ENCODE results near the gene FBXL7. TPM values are rescaled to one million over a fixed set of nuclear protein-coding genes. Genes with fewer than 3 reads are reported as not detected.

The FBXL7 gene
- total RNA-seq, 2 experiments from 2014 or later = not detected

DNA sequence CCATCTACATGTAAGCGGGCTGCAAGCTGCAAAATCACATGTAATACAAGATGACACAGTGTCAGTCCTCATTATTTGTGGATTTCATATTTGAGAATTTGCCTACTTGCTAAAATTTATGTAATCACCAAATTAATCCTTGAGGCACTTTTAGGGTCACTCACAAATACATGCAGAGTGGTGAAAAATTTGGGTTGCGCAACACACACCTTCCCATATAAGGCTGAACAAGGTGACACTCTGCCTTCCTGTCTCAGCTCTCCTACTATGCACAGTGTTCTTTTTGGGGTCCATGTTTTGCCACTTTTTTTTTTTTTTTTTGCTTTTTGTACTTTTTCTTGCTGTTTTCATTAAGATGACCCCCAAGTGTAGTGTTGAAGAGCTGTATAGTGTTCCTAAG is 111.0 kb downstream of the FBXL7 start:
- no peak overlapping the region for H3K27ac ChIP-seq (ENCODE audit: low read depth in 1 of 2, low read length in 2 of 2)
- no peaks in the 10 kb centered on the region for H3K27me3 ChIP-seq (ENCODE audit: control insufficient read depth in 1 of 2, insufficient read depth in 2 of 2, low read length in 2 of 2)
- H3K36me3 ChIP-seq (ENCODE audit: insufficient read depth, low read length) = no peaks in the 10 kb centered on the region
- H3K4me3 Mint-ChIP-seq = no peak overlapping the region
- no peaks in the 10 kb centered on the region for H3K36me3 Mint-ChIP-seq (ENCODE audit: low read depth)
- TF ChIP-seq, protein P1, sequence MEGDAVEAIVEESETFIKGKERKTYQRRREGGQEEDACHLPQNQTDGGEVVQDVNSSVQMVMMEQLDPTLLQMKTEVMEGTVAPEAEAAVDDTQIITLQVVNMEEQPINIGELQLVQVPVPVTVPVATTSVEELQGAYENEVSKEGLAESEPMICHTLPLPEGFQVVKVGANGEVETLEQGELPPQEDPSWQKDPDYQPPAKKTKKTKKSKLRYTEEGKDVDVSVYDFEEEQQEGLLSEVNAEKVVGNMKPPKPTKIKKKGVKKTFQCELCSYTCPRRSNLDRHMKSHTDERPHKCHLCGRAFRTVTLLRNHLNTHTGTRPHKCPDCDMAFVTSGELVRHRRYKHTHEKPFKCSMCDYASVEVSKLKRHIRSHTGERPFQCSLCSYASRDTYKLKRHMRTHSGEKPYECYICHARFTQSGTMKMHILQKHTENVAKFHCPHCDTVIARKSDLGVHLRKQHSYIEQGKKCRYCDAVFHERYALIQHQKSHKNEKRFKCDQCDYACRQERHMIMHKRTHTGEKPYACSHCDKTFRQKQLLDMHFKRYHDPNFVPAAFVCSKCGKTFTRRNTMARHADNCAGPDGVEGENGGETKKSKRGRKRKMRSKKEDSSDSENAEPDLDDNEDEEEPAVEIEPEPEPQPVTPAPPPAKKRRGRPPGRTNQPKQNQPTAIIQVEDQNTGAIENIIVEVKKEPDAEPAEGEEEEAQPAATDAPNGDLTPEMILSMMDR (IDR thresholded peaks at IDR 0.05) = no peak
- peaks cover 0 to 3% of the 10 kb centered on the region in 2 experiments for H3K9me3 ChIP-seq (ENCODE audit: control insufficient read depth in 1 of 2, insufficient read depth in 1 of 2, low read length in 2 of 2)
- ChIA-PET CTCF (no interaction called here), POLR2A (no interaction called here)
- no peak overlapping the region for H3K27ac Mint-ChIP-seq
- no peaks in the 10 kb centered on the region for H3K4me1 Mint-ChIP-seq (ENCODE audit: low read depth)
- intact Hi-C loops (cut with DNase I, micrococcal nuclease) = no loop called here
- DNase-seq (no peak), ATAC-seq (ENCODE audit: poor library complexity) (no peak)
- H3K4me1 ChIP-seq (ENCODE audit: insufficient read depth, low read length) = no peaks in the 10 kb centered on the region
- H3K9me3 Mint-ChIP-seq = no peaks in the 10 kb centered on the region
- H3K27me3 Mint-ChIP-seq = no peaks in the 10 kb centered on the region
- H3K4me3 ChIP-seq (ENCODE audit: low read length) = no peak overlapping the region

DNA sequence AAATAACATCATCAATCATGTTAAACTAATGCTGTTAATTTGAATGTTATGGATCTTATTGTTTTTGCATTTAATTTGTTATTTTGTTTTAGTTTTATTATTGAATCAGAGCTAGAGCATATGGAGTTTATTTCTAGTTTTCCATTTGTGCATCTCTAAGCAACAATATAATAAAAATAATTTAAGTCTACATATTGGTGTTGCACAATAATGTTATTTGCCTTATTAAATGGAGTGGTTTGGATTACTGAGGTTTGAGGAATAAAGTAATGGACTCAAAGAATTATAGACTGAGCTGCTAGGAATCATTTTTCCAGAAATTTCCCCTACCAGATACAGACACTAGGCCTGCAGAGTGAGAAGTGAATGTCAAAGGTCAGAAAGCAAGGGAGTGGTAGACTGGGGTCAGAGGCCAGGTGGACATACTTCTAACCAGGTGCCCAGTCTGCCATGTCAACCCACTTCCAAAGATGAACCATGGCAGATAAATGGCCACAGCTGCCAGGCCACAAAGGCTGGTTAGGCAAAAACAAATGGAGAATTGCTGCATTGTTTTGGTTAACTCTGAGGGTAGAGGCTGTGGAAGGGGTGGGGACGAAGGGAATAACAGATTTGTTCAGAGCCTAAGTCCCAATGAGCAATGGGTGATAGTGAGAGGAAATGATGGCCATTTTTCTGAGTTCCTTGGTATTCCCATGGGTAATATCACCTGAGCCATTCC is 113.1 kb downstream of the FBXL7 start:
- H3K9me3 Mint-ChIP-seq = no peaks in the 10 kb centered on the region
- H3K27ac Mint-ChIP-seq = no peak overlapping the region
- Histone ChIP-seq H3K9me3 (ENCODE audit: control insufficient read depth in 1 of 2, insufficient read depth in 1 of 2, low read length in 2 of 2) (peaks cover 0 to 3% of the 10 kb centered on the region in 2 experiments), H3K27me3 (ENCODE audit: control insufficient read depth in 1 of 2, insufficient read depth in 2 of 2, low read length in 2 of 2) (no peaks in the 10 kb centered on the region), H3K4me3 (ENCODE audit: low read length) (no peak overlapping the region), H3K4me1 (ENCODE audit: insufficient read depth, low read length) (no peaks in the 10 kb centered on the region), H3K36me3 (ENCODE audit: insufficient read depth, low read length) (no peaks in the 10 kb centered on the region), H3K27ac (ENCODE audit: low read depth in 1 of 2, low read length in 2 of 2) (no peak overlapping the region)
- H3K4me3 Mint-ChIP-seq = no peak overlapping the region
- CTCF ChIA-PET = no interaction called here
- DNase-seq = no peak
- intact Hi-C loops (cut with DNase I, micrococcal nuclease) = no loop called here
- ATAC-seq (ENCODE audit: poor library complexity) = no peak
- no peaks in the 10 kb centered on the region for H3K27me3 Mint-ChIP-seq
- POLR2A ChIA-PET = no interaction called here
- TF ChIP-seq, protein P1 (IDR thresholded peaks at IDR 0.05) = no peak
- H3K36me3 Mint-ChIP-seq (ENCODE audit: low read depth) = no peaks in the 10 kb centered on the region
- no peaks in the 10 kb centered on the region for H3K4me1 Mint-ChIP-seq (ENCODE audit: low read depth)

DNA sequence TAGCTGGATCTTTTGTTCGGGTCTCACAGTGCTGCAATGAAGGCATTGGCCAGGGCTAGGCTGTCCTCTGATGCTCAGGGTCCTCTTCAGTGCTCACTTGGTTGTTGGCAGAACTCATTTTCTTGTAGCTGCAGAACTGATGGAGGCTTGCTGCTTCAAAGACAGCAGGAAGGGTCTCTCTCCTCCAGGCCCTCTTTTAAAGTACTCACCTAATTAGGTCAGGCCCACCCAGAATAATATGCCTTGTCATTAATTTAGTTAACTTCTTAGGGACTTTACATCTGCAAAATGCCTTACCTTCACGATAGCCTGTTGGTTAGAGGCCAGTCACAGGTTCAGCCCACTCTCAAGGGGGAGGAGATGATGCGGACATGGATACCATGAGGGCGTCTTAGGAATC is 114.7 kb downstream of the FBXL7 start:
- Histone ChIP-seq H3K27ac (ENCODE audit: low read depth in 1 of 2, low read length in 2 of 2) (no peak overlapping the region), H3K4me3 (ENCODE audit: low read length) (no peak overlapping the region), H3K36me3 (ENCODE audit: insufficient read depth, low read length) (no peaks in the 10 kb centered on the region), H3K27me3 (ENCODE audit: control insufficient read depth in 1 of 2, insufficient read depth in 2 of 2, low read length in 2 of 2) (no peaks in the 10 kb centered on the region), H3K9me3 (ENCODE audit: control insufficient read depth in 1 of 2, insufficient read depth in 1 of 2, low read length in 2 of 2) (peaks cover 0 to under 1% of the 10 kb centered on the region in 2 experiments), H3K4me1 (ENCODE audit: insufficient read depth, low read length) (no peaks in the 10 kb centered on the region)
- Mint-ChIP-seq H3K36me3 (ENCODE audit: low read depth) (no peaks in the 10 kb centered on the region), H3K27me3 (no peaks in the 10 kb centered on the region), H3K4me3 (no peak overlapping the region), H3K27ac (no peak overlapping the region), H3K9me3 (peaks cover under 1% of the 10 kb centered on the region), H3K4me1 (ENCODE audit: low read depth) (no peaks in the 10 kb centered on the region)
- POLR2A ChIA-PET = no interaction called here
- intact Hi-C loops (cut with DNase I, micrococcal nuclease) = no loop called here
- TF ChIP-seq, protein P1 (IDR thresholded peaks at IDR 0.05) = no peak
- no peak for DNase-seq
- CTCF ChIA-PET = no interaction called here
- no peak for ATAC-seq (ENCODE audit: poor library complexity)
